Testis (tissue), 3 donors: ENCODE results near the gene AOAH. TPM values are rescaled to one million over a fixed set of nuclear protein-coding genes. Genes with fewer than 3 reads are reported as not detected.

Experiments
- DNase-seq: peaks from one replicate; pipeline ENCODE4 v3.0.0-alpha.2; 2019
- H3K27ac ChIP-seq, 2 donors: fragments of 200-600 bp; sonication (generic); one replicate each; pipeline ENCODE4 v1.5.1; 2019
- H3K27me3 ChIP-seq: fragments of 200-600 bp; sonication (generic); one replicate; pipeline ENCODE4 v1.5.1; 2019
- H3K36me3 ChIP-seq: fragments of 200-600 bp; sonication (generic); one replicate; pipeline ENCODE4 v1.5.1; 2017; ENCODE audit warnings: low read depth; ENCODE audit errors: missing control alignments
- H3K4me1 ChIP-seq: fragments of 200-600 bp; sonication (generic); one replicate; pipeline ENCODE4 v1.5.1; 2019
- H3K4me3 ChIP-seq, 2 donors: fragments of 200-600 bp; sonication (generic); one replicate each; pipeline ENCODE4 v1.5.1; 2017 to 2019
- H3K9me3 ChIP-seq: fragments of 200-600 bp; sonication (generic); one replicate; pipeline ENCODE4 v1.5.1; 2017
- POLR2A ChIP-seq: fragments of 450-650 bp; IDR thresholded peaks from one replicate; pipeline ENCODE4 v1.6.1; 2017; ENCODE audit warnings: antibody characterized with exemption, mild to moderate bottlenecking, moderate library complexity
- WGBS, 2 donors: methylation state at CpG; one replicate each; pipeline ENCODE4 v1.1.5; 2018; 5-methylcytosine and 5-hydroxymethylcytosine counted together
- intact Hi-C: fragments of 100-400 bp; cut with DNase I; formaldehyde crosslinking; loops from one replicate; pipeline ENCODE4 v1.15.1; 2023; ENCODE audit warnings: low total_unique reads
- polyA plus RNA-seq: library from polyadenylated mRNA; stranded (reverse); fragments of 350-450 nt; fragmentation: Illumina TruSeq; extraction: RNeasy Lipid Tissue Mini Kit (QIAGEN cat#74804); gene quantifications from one replicate; pipeline ENCODE4 v1.2.3, GENCODE V29; 2014; ENCODE audit warnings: low read depth, low replicate concordance; ENCODE audit not compliant: insufficient read depth
- total RNA-seq, 2 donors: library from RNA; depleted of rRNA; stranded (reverse); fragments of >200 nt; gene quantifications; one replicate each; pipeline ENCODE4 v1.2.3, GENCODE V29; 2016
- TF ChIP-seq, protein P1 (sequence below), 3 experiments: fragments of 450-650 bp in 2 of 3; fragments of 200-600 bp in 1 of 3; sonication (generic) in 1 of 3; IDR thresholded peaks; one replicate each; pipeline ENCODE4 v1.5.1; 2016 to 2019; ENCODE audit warnings: antibody characterized with exemption in 3 of 3, mild to moderate bottlenecking in 2 of 3, moderate library complexity in 1 of 3

Gene AOAH
- total and polyA plus RNA-seq, 3 donors from 2014 or later = 1.7 to 4.6 (median 3.8) TPM

DNA sequence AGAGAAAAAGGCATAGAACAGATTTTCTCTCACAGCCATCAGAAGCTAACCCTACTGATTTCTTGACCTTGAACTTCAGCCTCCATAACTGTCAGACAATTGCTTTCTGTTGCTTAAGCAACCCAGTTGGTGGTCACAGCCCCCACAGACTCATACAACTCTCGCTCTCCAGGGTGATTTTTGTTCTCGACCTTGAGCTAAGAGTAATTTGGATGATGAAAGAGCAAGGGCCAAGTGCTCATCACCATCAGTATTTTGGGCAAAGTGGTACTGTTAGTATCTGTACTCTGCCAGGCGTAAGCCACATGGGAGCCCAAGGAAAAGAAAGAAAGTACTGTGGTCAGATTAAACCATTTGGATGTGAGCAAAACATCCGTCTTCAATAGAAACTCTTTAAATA lies 81.9 kb downstream of the AOAH start:
- TF ChIP-seq POLR2A = no peak
- TF ChIP-seq, protein P1, sequence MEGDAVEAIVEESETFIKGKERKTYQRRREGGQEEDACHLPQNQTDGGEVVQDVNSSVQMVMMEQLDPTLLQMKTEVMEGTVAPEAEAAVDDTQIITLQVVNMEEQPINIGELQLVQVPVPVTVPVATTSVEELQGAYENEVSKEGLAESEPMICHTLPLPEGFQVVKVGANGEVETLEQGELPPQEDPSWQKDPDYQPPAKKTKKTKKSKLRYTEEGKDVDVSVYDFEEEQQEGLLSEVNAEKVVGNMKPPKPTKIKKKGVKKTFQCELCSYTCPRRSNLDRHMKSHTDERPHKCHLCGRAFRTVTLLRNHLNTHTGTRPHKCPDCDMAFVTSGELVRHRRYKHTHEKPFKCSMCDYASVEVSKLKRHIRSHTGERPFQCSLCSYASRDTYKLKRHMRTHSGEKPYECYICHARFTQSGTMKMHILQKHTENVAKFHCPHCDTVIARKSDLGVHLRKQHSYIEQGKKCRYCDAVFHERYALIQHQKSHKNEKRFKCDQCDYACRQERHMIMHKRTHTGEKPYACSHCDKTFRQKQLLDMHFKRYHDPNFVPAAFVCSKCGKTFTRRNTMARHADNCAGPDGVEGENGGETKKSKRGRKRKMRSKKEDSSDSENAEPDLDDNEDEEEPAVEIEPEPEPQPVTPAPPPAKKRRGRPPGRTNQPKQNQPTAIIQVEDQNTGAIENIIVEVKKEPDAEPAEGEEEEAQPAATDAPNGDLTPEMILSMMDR (IDR thresholded peaks at IDR 0.05) = no peak
- no peak for DNase-seq
- Histone ChIP-seq H3K4me1 (no peaks in the 10 kb centered on the region), H3K27me3 (no peaks in the 10 kb centered on the region), H3K36me3 (no peaks in the 10 kb centered on the region), H3K27ac (no peak overlapping the region), H3K4me3 (no peak overlapping the region), H3K9me3 (no peaks in the 10 kb centered on the region)
- intact Hi-C loops = no loop called here
- WGBS, 2 donors = 67 to 77% methylated on average over 4 of the region's 4 CpGs

DNA sequence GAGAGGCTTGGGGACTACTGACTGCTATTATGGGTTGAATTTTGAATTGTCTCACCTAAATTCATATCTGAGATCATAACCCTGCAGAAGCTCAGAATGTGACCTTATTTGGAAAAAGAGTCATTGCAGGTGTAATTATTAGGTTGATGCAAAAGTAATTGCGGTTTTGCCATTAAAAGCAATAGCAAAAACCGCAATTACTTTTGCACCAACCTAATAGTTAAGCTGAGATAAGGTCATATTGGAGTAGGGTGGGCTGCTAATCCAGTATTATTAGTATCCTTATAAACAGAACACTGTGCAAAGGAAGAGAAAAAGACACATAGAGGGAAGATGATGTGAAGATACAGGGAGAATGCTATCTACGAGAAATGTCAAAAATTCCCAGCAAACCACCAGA lies 82.3 kb downstream of the AOAH start:
- no peak for DNase-seq
- Histone ChIP-seq H3K4me3 (no peak overlapping the region), H3K27ac (no peak overlapping the region), H3K4me1 (no peaks in the 10 kb centered on the region), H3K36me3 (no peaks in the 10 kb centered on the region), H3K9me3 (no peaks in the 10 kb centered on the region), H3K27me3 (no peaks in the 10 kb centered on the region)
- 87 to 88% methylated on average over 3 of the region's 3 CpGs for WGBS, 2 donors
- TF ChIP-seq, protein P1 (IDR thresholded peaks at IDR 0.05) = no peak
- no peak for TF ChIP-seq POLR2A
- intact Hi-C loops = no loop called here

DNA sequence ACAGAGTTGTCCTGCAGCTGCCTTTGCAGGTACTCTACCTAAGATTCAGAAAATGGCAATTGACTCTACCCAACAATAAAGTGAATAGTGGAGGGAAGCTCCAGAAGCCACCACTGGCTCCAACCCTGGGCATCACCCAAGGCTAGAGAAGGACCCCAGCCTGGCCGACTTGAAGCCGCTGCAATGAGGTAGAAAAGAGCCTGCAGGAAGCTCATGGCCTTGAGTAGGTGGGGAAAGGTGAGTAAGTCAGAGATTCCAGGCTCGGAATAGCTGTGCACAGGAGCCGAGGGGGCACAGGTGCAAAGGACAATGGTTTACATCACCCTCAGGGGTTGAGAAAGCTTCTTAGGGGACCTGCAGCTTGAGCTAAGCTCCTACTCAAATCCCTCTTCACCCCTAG lies 83.6 kb downstream of the AOAH start:
- H3K4me1 ChIP-seq = no peaks in the 10 kb centered on the region
- H3K9me3 ChIP-seq = no peaks in the 10 kb centered on the region
- no peak overlapping the region for H3K27ac ChIP-seq
- H3K4me3 ChIP-seq = no peak overlapping the region
- no peak for DNase-seq
- no peaks in the 10 kb centered on the region for H3K36me3 ChIP-seq
- H3K27me3 ChIP-seq = no peaks in the 10 kb centered on the region
- TF ChIP-seq, protein P1 (IDR thresholded peaks at IDR 0.05) = no peak
- TF ChIP-seq POLR2A = no peak
- intact Hi-C loops = no loop called here
- 91 to 93% methylated on average over 4 of the region's 4 CpGs for WGBS, 2 donors

DNA sequence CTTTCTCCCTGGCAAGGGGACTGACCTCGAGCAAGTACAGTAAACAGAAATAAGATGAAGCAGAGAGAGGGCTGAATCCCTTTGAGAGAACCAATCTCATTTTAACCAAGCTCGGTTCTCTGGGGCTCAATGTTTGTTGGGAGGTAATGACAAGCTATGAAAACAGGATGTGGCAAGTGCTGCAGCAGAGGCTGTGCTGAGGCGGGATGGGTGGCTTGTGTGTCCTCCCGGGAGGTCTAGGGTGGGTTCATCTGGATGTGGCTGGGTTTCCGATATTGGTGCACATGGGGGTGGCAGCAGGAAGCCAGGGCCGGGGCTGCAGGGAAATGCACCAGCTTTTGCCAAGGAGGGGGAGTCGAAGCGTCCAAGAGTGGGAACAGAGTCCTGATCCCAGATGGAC lies 84.5 kb downstream of the AOAH start:
- Histone ChIP-seq H3K27ac (no peak overlapping the region), H3K27me3 (no peaks in the 10 kb centered on the region), H3K9me3 (no peaks in the 10 kb centered on the region), H3K36me3 (no peaks in the 10 kb centered on the region), H3K4me3 (no peak overlapping the region), H3K4me1 (no peaks in the 10 kb centered on the region)
- WGBS, 2 donors = 74% methylated on average over 8 of the region's 8 CpGs
- DNase-seq = no peak
- intact Hi-C loops = no loop called here
- no peak for TF ChIP-seq POLR2A
- TF ChIP-seq, protein P1 (IDR thresholded peaks at IDR 0.05) = no peak

DNA sequence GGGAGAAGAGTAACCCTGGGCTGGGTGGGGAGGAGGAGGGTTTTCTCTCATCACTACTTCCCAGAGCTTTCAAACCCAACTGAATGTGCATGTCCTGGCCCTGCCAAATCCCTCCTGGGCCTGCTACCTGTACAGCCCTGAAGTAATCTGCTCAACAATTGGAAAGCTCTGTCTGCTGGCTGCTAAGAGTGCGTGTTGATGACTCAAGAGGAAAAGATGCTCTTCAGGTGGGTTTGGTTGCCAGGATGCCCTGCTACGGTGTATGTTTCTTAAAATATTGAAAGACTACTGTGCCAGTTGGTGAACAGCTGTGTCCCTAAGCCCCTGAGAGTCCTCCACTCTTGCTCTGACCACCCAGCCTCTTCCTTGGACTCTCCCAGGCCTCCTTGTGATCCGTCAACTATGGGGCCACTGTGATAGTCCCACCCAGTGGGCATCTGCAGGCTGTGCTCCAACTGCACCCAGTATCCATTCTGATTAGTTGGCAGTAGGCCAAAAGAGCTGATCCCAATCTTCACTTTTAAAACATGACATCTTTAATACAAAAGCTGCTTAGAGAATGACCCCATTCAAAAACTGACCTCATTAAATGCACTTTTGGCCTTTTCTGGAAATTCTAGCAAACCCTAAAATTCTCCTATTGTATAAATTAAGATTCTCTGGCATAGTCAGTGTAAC lies 85.6 kb downstream of the AOAH start:
- no peak for TF ChIP-seq POLR2A
- Histone ChIP-seq H3K9me3 (no peaks in the 10 kb centered on the region), H3K36me3 (no peaks in the 10 kb centered on the region), H3K27ac (no peak overlapping the region), H3K4me3 (no peak overlapping the region), H3K27me3 (no peaks in the 10 kb centered on the region), H3K4me1 (no peaks in the 10 kb centered on the region)
- DNase-seq = no peak
- intact Hi-C loops = no loop called here
- WGBS, 2 donors = 97% methylated on average over 3 of the region's 3 CpGs
